ENCODE data around the gene LILRA6.
"Not testable (repeated sequence)": the region's sequence is repeated elsewhere in the genome, so short reads cannot be mapped to it uniquely, and the experiment has no call there.

DNA sequence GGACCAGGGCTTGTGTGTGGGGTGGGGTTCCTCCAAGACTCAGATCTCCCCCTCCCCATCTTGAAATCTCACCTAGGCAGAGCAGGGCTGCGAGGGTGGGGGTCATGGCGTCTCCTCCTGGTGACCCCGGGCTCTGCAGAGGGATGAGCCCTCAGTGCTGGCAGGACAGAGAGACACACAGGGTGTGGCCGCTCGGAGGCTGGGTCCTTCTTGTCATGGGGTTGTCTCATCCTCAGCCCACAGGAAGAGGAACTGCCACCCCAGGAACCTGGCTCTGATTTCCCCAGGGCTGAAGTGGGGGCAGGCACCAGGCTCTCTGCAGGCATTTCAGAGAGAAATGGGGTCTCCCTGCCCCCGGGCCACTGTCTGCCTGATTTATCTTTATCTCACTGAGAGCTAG lies at the start of gene LILRA6:
- TF ChIP-seq, protein P1, sequence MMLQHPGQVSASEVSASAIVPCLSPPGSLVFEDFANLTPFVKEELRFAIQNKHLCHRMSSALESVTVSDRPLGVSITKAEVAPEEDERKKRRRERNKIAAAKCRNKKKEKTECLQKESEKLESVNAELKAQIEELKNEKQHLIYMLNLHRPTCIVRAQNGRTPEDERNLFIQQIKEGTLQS (IDR thresholded peaks at IDR 0.05), result not testable (repeated sequence)
- not testable (repeated sequence) for TF ChIP-seq RAD21 (IDR thresholded peaks at IDR 0.05; ENCODE audit: low read depth); POLR2A (IDR thresholded peaks at IDR 0.05; ENCODE audit: borderline replicate concordance, extremely low read depth, insufficient read depth, insufficient read length); TCF7L2 (IDR thresholded peaks at IDR 0.05; ENCODE audit: borderline replicate concordance, extremely low read depth, insufficient read depth, insufficient read length); EZH2 (IDR thresholded peaks at IDR 0.05); POLR2AphosphoS5 (IDR thresholded peaks at IDR 0.05; ENCODE audit: low read depth, low read length); YY1 (IDR thresholded peaks at IDR 0.05; ENCODE audit: extremely low read depth, insufficient replicate concordance, low read depth, low read length); ZNF274 (IDR thresholded peaks at IDR 0.05; ENCODE audit: low read depth, low read length); EZH2phosphoT487 (IDR thresholded peaks at IDR 0.05; ENCODE audit: borderline replicate concordance); ZFX (IDR thresholded peaks at IDR 0.05)
- TF ChIP-seq, protein P2, sequence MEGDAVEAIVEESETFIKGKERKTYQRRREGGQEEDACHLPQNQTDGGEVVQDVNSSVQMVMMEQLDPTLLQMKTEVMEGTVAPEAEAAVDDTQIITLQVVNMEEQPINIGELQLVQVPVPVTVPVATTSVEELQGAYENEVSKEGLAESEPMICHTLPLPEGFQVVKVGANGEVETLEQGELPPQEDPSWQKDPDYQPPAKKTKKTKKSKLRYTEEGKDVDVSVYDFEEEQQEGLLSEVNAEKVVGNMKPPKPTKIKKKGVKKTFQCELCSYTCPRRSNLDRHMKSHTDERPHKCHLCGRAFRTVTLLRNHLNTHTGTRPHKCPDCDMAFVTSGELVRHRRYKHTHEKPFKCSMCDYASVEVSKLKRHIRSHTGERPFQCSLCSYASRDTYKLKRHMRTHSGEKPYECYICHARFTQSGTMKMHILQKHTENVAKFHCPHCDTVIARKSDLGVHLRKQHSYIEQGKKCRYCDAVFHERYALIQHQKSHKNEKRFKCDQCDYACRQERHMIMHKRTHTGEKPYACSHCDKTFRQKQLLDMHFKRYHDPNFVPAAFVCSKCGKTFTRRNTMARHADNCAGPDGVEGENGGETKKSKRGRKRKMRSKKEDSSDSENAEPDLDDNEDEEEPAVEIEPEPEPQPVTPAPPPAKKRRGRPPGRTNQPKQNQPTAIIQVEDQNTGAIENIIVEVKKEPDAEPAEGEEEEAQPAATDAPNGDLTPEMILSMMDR (IDR thresholded peaks at IDR 0.05 in 2 of 3, conservative IDR thresholded peaks at IDR 0.05 in 1 of 3; ENCODE audit: borderline replicate concordance in 1 of 3, insufficient read depth in 1 of 3, low read depth in 2 of 3, low read length in 2 of 3), result not testable (repeated sequence)
- TF ChIP-seq, protein P3, sequence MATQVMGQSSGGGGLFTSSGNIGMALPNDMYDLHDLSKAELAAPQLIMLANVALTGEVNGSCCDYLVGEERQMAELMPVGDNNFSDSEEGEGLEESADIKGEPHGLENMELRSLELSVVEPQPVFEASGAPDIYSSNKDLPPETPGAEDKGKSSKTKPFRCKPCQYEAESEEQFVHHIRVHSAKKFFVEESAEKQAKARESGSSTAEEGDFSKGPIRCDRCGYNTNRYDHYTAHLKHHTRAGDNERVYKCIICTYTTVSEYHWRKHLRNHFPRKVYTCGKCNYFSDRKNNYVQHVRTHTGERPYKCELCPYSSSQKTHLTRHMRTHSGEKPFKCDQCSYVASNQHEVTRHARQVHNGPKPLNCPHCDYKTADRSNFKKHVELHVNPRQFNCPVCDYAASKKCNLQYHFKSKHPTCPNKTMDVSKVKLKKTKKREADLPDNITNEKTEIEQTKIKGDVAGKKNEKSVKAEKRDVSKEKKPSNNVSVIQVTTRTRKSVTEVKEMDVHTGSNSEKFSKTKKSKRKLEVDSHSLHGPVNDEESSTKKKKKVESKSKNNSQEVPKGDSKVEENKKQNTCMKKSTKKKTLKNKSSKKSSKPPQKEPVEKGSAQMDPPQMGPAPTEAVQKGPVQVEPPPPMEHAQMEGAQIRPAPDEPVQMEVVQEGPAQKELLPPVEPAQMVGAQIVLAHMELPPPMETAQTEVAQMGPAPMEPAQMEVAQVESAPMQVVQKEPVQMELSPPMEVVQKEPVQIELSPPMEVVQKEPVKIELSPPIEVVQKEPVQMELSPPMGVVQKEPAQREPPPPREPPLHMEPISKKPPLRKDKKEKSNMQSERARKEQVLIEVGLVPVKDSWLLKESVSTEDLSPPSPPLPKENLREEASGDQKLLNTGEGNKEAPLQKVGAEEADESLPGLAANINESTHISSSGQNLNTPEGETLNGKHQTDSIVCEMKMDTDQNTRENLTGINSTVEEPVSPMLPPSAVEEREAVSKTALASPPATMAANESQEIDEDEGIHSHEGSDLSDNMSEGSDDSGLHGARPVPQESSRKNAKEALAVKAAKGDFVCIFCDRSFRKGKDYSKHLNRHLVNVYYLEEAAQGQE (IDR thresholded peaks at IDR 0.05; ENCODE audit: low read depth), result not testable (repeated sequence)

Data from HCT116 (cell line).